GM12875 (cell line): ENCODE results near the gene TBX2.

ENCODE experiments used
- H3K4me3 ChIP-seq: one replicate; pipeline ENCODE4 v1.5.1; 2011; ENCODE audit warnings: low read depth, low read length, control low read depth
- CTCF ChIP-seq: IDR thresholded peaks from 2 replicates; pipeline ENCODE4 v1.5.1; 2011; ENCODE audit warnings: low read depth, mild to moderate bottlenecking, control low read depth, inconsistent platforms, low read length, moderate library complexity, borderline replicate concordance; ENCODE audit not compliant: insufficient read depth

TBX2 gene

GRCh38 chr17:61410141-61411010 is 10.7 kb downstream of the TBX2 start:
- no peak overlapping the region for H3K4me3 ChIP-seq
- peak; percentile 66 for TF ChIP-seq CTCF

- H3K4me3 ChIP-seq: no peak overlapping the region
Observed at GRCh38 chr17:61411011-61411260, 11.3 kb downstream of the TBX2 start.

GRCh38 chr17:61411261-61412142 is 11.9 kb downstream of the TBX2 start:
- TF ChIP-seq CTCF: peak; percentile 18; the same call in 1 of the 2 replicates

More at GRCh38 chr17:61411011-61411260, 11.3 kb downstream of the TBX2 start:
- TF ChIP-seq CTCF: no peak

GRCh38 chr17:61412143-61412859 is 12.7 kb downstream of the TBX2 start:
- H3K4me3 ChIP-seq: peak overlapping the region; percentile 50

More at GRCh38 chr17:61411261-61412142, 11.9 kb downstream of the TBX2 start:
- peak overlapping the region; percentile 50 for H3K4me3 ChIP-seq

GRCh38 chr17:61412860-61413660 is 13.4 kb downstream of the TBX2 start:
- TF ChIP-seq CTCF: no peak
- H3K4me3 ChIP-seq: peak overlapping the region; percentile 50

More at GRCh38 chr17:61412143-61412859, 12.7 kb downstream of the TBX2 start:
- peak; percentile 97 for TF ChIP-seq CTCF

GRCh38 chr17:61413661-61414126 is 14.1 kb downstream of the TBX2 start:
- no peak for TF ChIP-seq CTCF
- H3K4me3 ChIP-seq: no peak overlapping the region
